ENCODE data around the gene RPS6KA2.
"Not testable (repeated sequence)": the region's sequence is repeated elsewhere in the genome, so short reads cannot be mapped to it uniquely, and the experiment has no call there.

DNA sequence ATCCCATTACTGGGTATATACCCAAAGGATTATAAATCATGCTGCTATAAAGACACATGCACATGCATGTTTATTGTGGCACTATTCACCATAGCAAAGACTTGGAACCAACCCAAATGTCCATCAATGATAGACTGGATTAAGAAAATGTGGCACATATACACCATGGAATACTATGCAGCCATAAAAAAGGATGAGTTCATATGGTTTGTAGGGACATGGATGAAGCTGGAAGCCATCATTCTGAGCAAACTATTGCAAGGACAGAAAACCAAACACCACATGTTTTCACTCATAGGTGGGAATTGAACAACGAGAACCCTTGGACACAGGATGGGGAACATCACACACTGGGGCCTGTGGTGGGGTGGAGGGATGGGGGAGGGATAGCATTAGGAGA lies 98.0 kb downstream of the RPS6KA2 start:
- TF ChIP-seq, protein P1, sequence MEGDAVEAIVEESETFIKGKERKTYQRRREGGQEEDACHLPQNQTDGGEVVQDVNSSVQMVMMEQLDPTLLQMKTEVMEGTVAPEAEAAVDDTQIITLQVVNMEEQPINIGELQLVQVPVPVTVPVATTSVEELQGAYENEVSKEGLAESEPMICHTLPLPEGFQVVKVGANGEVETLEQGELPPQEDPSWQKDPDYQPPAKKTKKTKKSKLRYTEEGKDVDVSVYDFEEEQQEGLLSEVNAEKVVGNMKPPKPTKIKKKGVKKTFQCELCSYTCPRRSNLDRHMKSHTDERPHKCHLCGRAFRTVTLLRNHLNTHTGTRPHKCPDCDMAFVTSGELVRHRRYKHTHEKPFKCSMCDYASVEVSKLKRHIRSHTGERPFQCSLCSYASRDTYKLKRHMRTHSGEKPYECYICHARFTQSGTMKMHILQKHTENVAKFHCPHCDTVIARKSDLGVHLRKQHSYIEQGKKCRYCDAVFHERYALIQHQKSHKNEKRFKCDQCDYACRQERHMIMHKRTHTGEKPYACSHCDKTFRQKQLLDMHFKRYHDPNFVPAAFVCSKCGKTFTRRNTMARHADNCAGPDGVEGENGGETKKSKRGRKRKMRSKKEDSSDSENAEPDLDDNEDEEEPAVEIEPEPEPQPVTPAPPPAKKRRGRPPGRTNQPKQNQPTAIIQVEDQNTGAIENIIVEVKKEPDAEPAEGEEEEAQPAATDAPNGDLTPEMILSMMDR (IDR thresholded peaks at IDR 0.05): not testable (repeated sequence)
- TF ChIP-seq POLR2A (IDR thresholded peaks at IDR 0.05): not testable (repeated sequence)
